ENCODE results near the gene CD247.

Gene CD247

DNA sequence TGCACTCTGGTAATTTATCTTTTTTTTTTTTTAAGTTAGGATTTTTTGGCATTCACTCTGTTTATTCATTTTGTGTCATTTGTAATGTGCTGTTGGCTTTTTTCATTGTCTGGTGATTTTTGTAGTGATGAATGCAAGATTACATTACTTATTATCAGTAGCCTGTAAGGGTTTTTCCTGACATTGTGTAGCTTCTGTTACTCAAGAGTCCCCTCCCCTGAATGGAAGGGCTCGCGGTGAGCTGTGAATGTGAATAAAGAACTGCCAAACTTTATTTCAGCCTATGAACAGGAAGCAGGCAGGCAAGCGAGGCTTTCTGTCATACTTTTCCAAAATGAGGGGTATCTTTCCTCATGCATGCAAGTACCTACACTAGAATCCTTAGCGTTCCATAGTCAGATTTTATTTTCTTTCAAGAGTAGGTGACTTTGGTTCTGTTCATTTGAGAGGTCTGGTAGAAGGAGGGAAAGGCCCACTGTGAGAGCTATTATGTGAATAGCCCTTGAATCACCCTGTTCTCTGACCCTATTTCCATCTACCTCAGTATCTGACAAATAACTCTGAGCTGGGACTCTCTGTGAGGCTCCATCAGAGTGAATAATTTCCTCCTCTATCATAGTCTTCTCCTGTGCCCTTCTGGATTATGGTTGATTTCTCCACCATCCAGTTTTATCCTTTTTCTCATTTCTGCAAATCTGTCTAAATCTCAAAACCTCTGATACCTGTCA, 114.0 kb downstream of the CD247 start:
- DNase-seq = no peak

DNA sequence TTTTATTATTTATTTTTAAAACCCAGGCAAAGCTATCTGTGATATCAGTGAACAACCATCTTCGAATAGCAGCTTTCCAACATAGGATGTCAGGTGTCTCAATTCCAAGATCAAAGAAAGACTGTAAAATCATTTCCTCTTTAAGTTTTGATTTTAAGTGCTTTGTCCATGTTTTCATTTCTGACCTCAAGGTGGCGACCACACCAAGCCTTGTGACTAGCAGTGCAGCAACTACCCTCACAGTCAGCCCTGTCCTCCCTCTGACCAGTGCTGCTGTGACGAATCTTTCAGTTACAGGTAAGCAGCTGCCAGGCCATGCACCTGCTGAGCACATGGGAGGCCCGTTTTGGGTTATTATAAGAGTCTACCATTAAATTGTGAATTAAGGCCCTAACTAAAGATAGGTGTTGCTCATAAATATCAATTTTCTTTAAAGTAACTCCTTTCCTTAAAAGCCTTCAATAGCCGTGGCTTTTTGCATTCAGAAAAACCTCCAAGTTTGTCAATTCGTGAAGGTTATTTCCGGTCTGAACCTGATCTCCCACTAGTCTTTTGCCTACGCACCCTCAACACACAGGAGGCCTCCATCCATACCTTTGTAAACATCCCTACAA, 117.0 kb downstream of the CD247 start:
- DNase-seq = no peak

DNA sequence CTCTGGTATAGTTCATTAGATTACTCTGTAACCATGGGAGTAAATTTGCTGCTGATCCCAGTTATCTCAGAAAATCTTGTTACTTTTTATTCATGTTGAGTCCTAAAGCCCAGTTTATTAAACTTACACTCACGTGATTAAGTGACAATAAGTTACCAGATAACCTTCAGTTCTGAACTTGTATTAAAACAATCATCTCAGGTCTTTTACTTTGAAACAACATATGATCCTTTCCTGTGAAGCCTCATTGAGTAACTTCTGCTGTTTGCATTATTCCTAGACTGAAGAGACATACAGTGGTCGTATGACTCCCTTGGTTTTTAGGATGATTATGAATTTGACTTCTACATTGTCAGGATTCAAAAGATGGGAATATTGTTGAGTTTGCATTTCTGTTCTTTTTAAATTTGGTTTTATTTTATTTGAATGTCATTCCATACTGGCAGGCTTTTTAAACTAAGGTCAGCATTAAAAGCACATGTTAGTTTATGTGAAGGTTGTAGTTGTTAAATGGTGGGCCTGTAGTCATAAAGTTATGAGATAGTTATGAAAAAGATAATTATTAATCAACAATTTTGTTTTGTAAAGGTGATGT, 117.9 kb downstream of the CD247 start:
- DNase-seq = no peak

DNA sequence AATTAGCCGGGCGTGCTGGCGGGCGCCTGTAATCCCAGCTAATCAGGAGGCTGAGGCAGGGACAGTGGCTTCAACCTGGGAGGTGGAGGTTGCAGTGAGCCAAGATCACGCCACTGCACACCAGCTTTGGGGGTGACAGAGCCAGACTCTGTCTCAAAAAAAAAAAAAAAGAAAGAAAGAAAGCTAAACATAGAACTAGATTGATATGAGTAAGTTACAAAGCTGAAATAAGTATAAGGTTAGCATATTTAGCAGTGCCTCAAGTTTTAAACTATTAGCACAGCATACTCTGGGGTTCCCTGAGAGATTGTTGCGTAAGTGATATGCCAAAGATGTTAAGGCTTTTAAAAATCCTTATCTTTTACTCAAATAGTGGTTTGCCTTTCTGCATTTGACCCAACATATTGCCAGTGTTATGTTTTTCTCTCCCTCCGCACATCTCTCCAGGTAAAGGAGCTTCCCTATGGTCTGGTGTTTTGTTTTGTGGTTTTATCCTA, 126.1 kb downstream of the CD247 start:
- no peak for DNase-seq

DNA sequence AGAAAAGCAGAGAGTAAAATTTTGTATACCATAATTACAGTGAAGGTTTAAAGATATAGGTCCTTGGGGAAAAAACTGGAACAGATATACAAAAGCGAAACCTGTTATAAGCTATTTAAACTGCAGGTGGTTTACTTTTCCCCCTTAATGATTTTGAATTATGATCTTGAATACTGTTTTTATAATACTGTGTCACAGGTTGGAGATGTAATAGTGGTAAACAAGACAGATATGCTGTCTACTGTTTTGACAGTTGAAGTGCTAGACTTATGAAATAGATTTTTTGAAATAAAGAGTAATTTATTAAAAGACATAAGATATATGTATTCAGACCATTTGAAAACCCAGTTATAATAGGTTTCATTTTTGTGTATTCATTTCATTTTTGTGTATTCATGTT, 129.4 kb downstream of the CD247 start:
- DNase-seq = no peak

DNA sequence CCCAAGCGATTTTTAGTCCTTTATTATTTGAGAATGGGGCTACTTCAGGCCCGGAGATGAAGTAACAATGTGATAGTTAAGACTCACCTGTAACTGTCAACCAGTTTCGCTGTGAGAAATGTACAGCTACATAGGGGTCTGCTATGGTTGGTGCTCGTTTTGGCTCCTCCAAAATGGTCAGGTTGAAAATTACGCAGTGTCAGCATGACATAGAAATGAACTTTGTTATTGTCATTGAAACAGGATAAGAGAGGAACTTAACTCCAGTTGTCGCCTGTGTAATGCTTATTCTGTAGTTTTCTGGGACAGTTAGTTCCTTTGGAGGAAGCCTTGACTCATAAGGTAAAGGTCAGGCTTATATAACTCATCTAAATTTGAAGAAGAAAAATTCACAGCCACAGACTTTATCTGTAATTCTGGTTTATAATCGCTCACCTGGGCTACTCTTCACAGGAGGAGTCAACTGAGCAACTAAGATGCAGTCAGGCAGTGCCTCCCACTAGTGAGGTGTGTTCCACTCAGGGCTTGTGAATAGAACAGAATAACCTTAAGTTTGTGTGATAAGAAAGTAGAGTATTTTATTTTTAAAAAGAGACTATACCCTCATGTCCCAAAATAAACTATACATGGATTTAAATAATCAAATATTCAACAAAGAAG, 130.9 kb downstream of the CD247 start:
- DNase-seq = no peak

Data from activated CD8-positive, alpha-beta memory T cell treated with anti-CD3 and anti-CD28 coated beads, Interleukin-2, amount 50 U/mL, for 48 hours (primary cell).